Measurements from ENCODE around the gene NCEH1.
A peak's percentile ranks its signal among the peaks of the same experiment; 100 is the strongest.
"Not testable (repeated sequence)": the region's sequence is repeated elsewhere in the genome, so short reads cannot be mapped to it uniquely, and the experiment has no call there.

NCEH1 gene

GRCh38 chr3:172607305-172608121 is 103.4 kb downstream of the NCEH1 start:
- DNase-seq, result no peak

- DNase-seq, result no peak
These were observed 104.8 kb downstream of the NCEH1 start for GRCh38 chr3:172606021-172606420.

GRCh38 chr3:172604895-172605646 is 105.8 kb downstream of the NCEH1 start:
- no peak for DNase-seq

GRCh38 chr3:172601066-172601832 is 109.6 kb downstream of the NCEH1 start:
- DNase-seq, result no peak

- DNase-seq, result no peak
These were observed 110.2 kb downstream of the NCEH1 start for GRCh38 chr3:172600644-172601065.

- DNase-seq, result no peak
These were observed 112.0 kb downstream of the NCEH1 start for GRCh38 chr3:172598904-172599303.

GRCh38 chr3:172596394-172596706 is 114.5 kb downstream of the NCEH1 start:
- DNase-seq, result no peak

- peak; percentile 43 for DNase-seq
These were observed 115.0 kb downstream of the NCEH1 start for GRCh38 chr3:172595664-172596393.

- DNase-seq, result not testable (repeated sequence)
These were observed 115.8 kb downstream of the NCEH1 start for GRCh38 chr3:172594900-172595663.

GRCh38 chr3:172592898-172593669 is 117.8 kb downstream of the NCEH1 start:
- DNase-seq, result peak; percentile 41

- DNase-seq, result peak; percentile 91
These were observed 118.7 kb downstream of the NCEH1 start for GRCh38 chr3:172591876-172592771.

- no peak for DNase-seq
These were observed 119.7 kb downstream of the NCEH1 start for GRCh38 chr3:172591125-172591605.

GRCh38 chr3:172586436-172586835 is 124.4 kb downstream of the NCEH1 start:
- no peak for DNase-seq

- no peak for DNase-seq
These were observed 124.9 kb downstream of the NCEH1 start for GRCh38 chr3:172585954-172586353.

- no peak for DNase-seq
These were observed 128.2 kb downstream of the NCEH1 start for GRCh38 chr3:172582712-172583111.

- no peak for DNase-seq
These were observed 129.1 kb downstream of the NCEH1 start for GRCh38 chr3:172581757-172582166.

GRCh38 chr3:172580680-172581401 is 130.0 kb downstream of the NCEH1 start:
- DNase-seq, result no peak
